Testis (tissue), 3 donors: Measurements from ENCODE around the gene NCEH1. TPM values are rescaled to one million over a fixed set of nuclear protein-coding genes. Genes with fewer than 3 reads are reported as not detected.

Experiments
- DNase-seq: peaks from one replicate; pipeline ENCODE4 v3.0.0-alpha.2; 2019
- H3K27ac ChIP-seq, 2 donors: fragments of 200-600 bp; sonication (generic); one replicate each; pipeline ENCODE4 v1.5.1; 2019
- H3K27me3 ChIP-seq: fragments of 200-600 bp; sonication (generic); one replicate; pipeline ENCODE4 v1.5.1; 2019
- H3K36me3 ChIP-seq: fragments of 200-600 bp; sonication (generic); one replicate; pipeline ENCODE4 v1.5.1; 2017; ENCODE audit warnings: low read depth; ENCODE audit errors: missing control alignments
- H3K4me1 ChIP-seq: fragments of 200-600 bp; sonication (generic); one replicate; pipeline ENCODE4 v1.5.1; 2019
- H3K4me3 ChIP-seq, 2 donors: fragments of 200-600 bp; sonication (generic); one replicate each; pipeline ENCODE4 v1.5.1; 2017 to 2019
- H3K9me3 ChIP-seq: fragments of 200-600 bp; sonication (generic); one replicate; pipeline ENCODE4 v1.5.1; 2017
- POLR2A ChIP-seq: fragments of 450-650 bp; IDR thresholded peaks from one replicate; pipeline ENCODE4 v1.6.1; 2017; ENCODE audit warnings: antibody characterized with exemption, mild to moderate bottlenecking, moderate library complexity
- WGBS, 2 donors: methylation state at CpG; one replicate each; pipeline ENCODE4 v1.1.5; 2018; 5-methylcytosine and 5-hydroxymethylcytosine counted together
- intact Hi-C: fragments of 100-400 bp; cut with DNase I; formaldehyde crosslinking; loops from one replicate; pipeline ENCODE4 v1.15.1; 2023; ENCODE audit warnings: low total_unique reads
- polyA plus RNA-seq: library from polyadenylated mRNA; stranded (reverse); fragments of 350-450 nt; fragmentation: Illumina TruSeq; extraction: RNeasy Lipid Tissue Mini Kit (QIAGEN cat#74804); gene quantifications from one replicate; pipeline ENCODE4 v1.2.3, GENCODE V29; 2014; ENCODE audit warnings: low read depth, low replicate concordance; ENCODE audit not compliant: insufficient read depth
- small RNA-seq, 2 donors: library from RNA; depleted of rRNA; stranded (forward); fragments of <200 nt; gene quantifications; one replicate each; pipeline ENCODE3, GENCODE V24; 2016
- total RNA-seq, 2 donors: library from RNA; depleted of rRNA; stranded (reverse); fragments of >200 nt; gene quantifications; one replicate each; pipeline ENCODE4 v1.2.3, GENCODE V29; 2016
- TF ChIP-seq, protein P1 (sequence below), 3 experiments: fragments of 450-650 bp in 2 of 3; fragments of 200-600 bp in 1 of 3; sonication (generic) in 1 of 3; IDR thresholded peaks; one replicate each; pipeline ENCODE4 v1.5.1; 2016 to 2019; ENCODE audit warnings: antibody characterized with exemption in 3 of 3, mild to moderate bottlenecking in 2 of 3, moderate library complexity in 1 of 3

The NCEH1 gene
- total and polyA plus RNA-seq, 3 donors from 2014 or later, result 3.2 to 3.8 (median 3.3) TPM

DNA sequence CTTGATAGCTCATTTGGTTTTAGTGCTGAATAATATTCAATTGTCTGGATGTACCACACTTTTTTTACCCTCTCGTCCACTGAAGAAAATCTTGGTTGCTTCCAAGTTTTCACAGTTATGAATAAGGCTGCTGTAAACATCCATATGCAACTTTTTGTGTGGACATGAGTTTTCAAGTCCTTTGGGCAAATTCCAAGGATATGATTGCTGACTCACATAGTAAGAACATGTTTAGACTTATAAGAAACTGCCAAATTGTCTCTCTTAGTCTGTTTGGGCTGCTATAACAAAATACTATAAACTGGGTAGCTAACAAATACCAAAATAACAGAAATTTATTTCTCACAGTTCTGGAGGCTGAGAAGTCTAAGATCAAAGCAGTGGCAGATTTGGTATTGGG lies 128.2 kb downstream of the NCEH1 start:
- H3K9me3 ChIP-seq, result no peaks in the 10 kb centered on the region
- no peak for DNase-seq
- H3K36me3 ChIP-seq, result no peaks in the 10 kb centered on the region
- no peak overlapping the region for H3K4me3 ChIP-seq
- TF ChIP-seq, protein P1, sequence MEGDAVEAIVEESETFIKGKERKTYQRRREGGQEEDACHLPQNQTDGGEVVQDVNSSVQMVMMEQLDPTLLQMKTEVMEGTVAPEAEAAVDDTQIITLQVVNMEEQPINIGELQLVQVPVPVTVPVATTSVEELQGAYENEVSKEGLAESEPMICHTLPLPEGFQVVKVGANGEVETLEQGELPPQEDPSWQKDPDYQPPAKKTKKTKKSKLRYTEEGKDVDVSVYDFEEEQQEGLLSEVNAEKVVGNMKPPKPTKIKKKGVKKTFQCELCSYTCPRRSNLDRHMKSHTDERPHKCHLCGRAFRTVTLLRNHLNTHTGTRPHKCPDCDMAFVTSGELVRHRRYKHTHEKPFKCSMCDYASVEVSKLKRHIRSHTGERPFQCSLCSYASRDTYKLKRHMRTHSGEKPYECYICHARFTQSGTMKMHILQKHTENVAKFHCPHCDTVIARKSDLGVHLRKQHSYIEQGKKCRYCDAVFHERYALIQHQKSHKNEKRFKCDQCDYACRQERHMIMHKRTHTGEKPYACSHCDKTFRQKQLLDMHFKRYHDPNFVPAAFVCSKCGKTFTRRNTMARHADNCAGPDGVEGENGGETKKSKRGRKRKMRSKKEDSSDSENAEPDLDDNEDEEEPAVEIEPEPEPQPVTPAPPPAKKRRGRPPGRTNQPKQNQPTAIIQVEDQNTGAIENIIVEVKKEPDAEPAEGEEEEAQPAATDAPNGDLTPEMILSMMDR (IDR thresholded peaks at IDR 0.05), result no peak
- WGBS, 2 donors, result 94% methylated on average over 1 of the region's 1 CpG
- H3K27me3 ChIP-seq, result no peaks in the 10 kb centered on the region
- no peak overlapping the region for H3K27ac ChIP-seq
- H3K4me1 ChIP-seq, result peaks cover 11% of the 10 kb centered on the region
- intact Hi-C loops, result no loop called here

DNA sequence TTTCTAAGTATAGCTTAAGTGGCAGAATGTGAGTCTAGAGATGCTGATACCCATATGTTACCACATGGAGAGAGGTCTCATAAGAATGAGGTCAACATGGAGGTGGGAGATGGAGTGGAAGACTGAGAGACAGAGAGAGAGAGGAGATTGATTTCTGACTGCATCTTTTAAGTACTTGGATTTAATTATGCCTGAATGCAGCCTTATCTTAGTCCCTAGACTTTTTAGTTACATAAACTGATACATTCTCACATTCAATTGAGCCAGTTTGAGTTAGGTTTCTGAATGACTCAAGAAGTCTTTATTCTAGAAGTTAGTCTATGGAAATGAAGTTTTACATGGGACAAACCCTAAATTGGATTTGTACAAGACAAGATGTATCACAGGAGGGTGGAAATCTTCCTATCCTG lies 129.1 kb downstream of the NCEH1 start:
- no peaks in the 10 kb centered on the region for H3K27me3 ChIP-seq
- no peak for TF ChIP-seq POLR2A
- TF ChIP-seq, protein P1 (IDR thresholded peaks at IDR 0.05), result no peak
- intact Hi-C loops, result no loop called here
- DNase-seq, result no peak
- no peaks in the 10 kb centered on the region for H3K36me3 ChIP-seq
- H3K4me1 ChIP-seq, result peaks cover 11% of the 10 kb centered on the region
- H3K27ac ChIP-seq, result no peak overlapping the region
- H3K4me3 ChIP-seq, result no peak overlapping the region
- H3K9me3 ChIP-seq, result no peaks in the 10 kb centered on the region

DNA sequence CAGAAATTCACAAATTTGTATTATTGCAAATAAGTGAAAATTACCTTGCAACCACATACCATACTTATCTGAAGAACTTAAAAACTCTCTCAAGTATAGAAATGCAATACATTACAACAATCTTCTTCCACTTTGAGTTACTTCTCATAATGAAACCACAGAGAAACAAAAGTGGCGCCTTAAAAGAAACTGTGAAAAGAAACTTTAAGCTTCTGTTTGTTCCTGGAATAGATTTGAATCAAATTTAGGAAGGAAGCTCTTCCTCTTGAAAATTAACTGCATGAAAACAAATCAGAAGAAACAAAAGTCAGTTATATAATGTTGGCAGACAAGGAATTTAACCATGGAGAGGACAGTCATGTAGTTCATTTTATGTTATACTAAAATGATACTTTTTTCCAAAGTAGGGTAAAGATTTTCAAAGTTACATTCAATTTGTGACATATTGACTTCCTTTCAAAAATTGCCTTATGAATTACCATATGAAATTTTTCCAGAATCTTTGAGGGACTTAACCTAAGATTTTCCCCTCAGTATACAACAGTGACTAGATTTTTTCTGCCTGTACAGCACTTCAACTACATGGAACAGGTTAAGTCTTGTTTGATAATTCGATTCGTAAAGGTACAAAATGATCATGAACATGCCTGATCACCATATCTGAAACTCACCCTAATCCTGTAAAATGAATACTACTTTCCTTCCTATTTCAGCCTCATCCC lies 130.0 kb downstream of the NCEH1 start:
- Histone ChIP-seq H3K9me3 (no peaks in the 10 kb centered on the region), H3K27ac (peak overlapping the region in 1 of 2 donors; percentile 31), H3K4me3 (no peak overlapping the region), H3K36me3 (no peaks in the 10 kb centered on the region), H3K27me3 (no peaks in the 10 kb centered on the region), H3K4me1 (peaks cover 11% of the 10 kb centered on the region)
- no peak for TF ChIP-seq POLR2A
- TF ChIP-seq, protein P1 (IDR thresholded peaks at IDR 0.05), result no peak
- DNase-seq, result no peak
- intact Hi-C loops, result no loop called here
- WGBS, 2 donors, result 77 to 79% methylated on average over 3 of the region's 3 CpGs

Small RNA genes lying within 50 kb of the gene (small RNA-seq; reads per million reads assigned to genes)
- gene RNU6-547P, result 0 reads per million in 2 donors

Other genes starting within 250 kb of the NCEH1 start
- 1 to 10 TPM; 4.3 to 8.1 TPM for gene TNFSF10, start 187.6 kb downstream of the NCEH1 start, total RNA-seq
- gene TNFSF10, start 187.6 kb downstream of the NCEH1 start, polyA plus RNA-seq, result 10.0 TPM
- gene ECT2, start 39.7 kb upstream of the NCEH1 start, total RNA-seq, result 10 to 100 TPM; 20.8 to 33.3 TPM
- 21.9 TPM for gene ECT2, start 39.7 kb upstream of the NCEH1 start, polyA plus RNA-seq